Naive thymus-derived CD8-positive, alpha-beta T cell (primary cell): ENCODE results near the gene TBX6. TPM values are rescaled to one million over a fixed set of nuclear protein-coding genes. Genes with fewer than 3 reads are reported as not detected.
"Not testable (repeated sequence)": the region's sequence is repeated elsewhere in the genome, so short reads cannot be mapped to it uniquely, and the experiment has no call there.

Source experiments
- ATAC-seq, 2 donors: fragments of 150-1000 bp; cut with Tn5 transposase in 1 of 2; sonication (Bioruptor Pico), chemical (Tn5 transposase) in 1 of 2; 1 replicate in 1 of 2; 2 replicates in 1 of 2; pipeline ENCODE4 v1.10.0; 2021; ENCODE audit warnings: mild to moderate bottlenecking in 2 of 2, moderate library complexity in 2 of 2
- POLR2A ChIA-PET: fragments of 350-600 bp; sonication (Branson Sonifier 250); formaldehyde crosslinking; loops from one replicate; lab custom pipeline; 2021; ENCODE audit warnings: antibody characterized with exemption; lab: Charles Lee
- DNase-seq, 10 donors: peaks; one replicate each; pipeline versions ENCODE4 v3.0.0 to v3.0.0-alpha.2; 2020 to 2022
- H3K27ac Mint-ChIP-seq, 10 donors: one replicate each; pipeline ENCODE4 v1.8.0; 2020 to 2022; ENCODE audit warnings: mild to moderate bottlenecking in 10 of 10, mixed read lengths in 10 of 10, moderate library complexity in 4 of 10, inconsistent platforms in 1 of 10
- H3K27me3 Mint-ChIP-seq, 5 donors: one replicate each; pipeline ENCODE4 v1.8.0; 2021 to 2022; ENCODE audit warnings: mixed read lengths in 5 of 5
- H3K36me3 Mint-ChIP-seq, 3 donors: one replicate each; pipeline ENCODE4 v1.8.0; 2020 to 2022; ENCODE audit warnings: mixed read lengths in 3 of 3, mild to moderate bottlenecking in 2 of 3, inconsistent platforms in 1 of 3
- H3K4me1 Mint-ChIP-seq, 4 donors: one replicate each; pipeline ENCODE4 v1.8.0; 2021 to 2022; ENCODE audit warnings: mixed read lengths in 4 of 4
- H3K4me3 Mint-ChIP-seq, 10 donors: one replicate each; pipeline ENCODE4 v1.8.0; 2020 to 2022; ENCODE audit warnings: mild to moderate bottlenecking in 10 of 10, mixed read lengths in 10 of 10, moderate library complexity in 6 of 10, inconsistent platforms in 1 of 10
- H3K9me3 Mint-ChIP-seq, 9 donors: one replicate each; pipeline ENCODE4 v1.8.0; 2020 to 2022; ENCODE audit warnings: mixed read lengths in 9 of 9, mild to moderate bottlenecking in 3 of 9, inconsistent platforms in 1 of 9, moderate library complexity in 1 of 9
- polyA plus RNA-seq, 3 donors: library from polyadenylated mRNA; unstranded; fragments of 300-500 nt; fragmentation: Illumina TruSeq; gene quantifications; one replicate each; pipeline ENCODE4 v1.2.3, GENCODE V29; 2021
- total RNA-seq, 8 experiments: library from RNA in 2 of 8; stranded (reverse) in 2 of 8; gene quantifications; one replicate each; pipeline ENCODE4 v1.2.3 and lab custom pipeline; 2021 to 2026

TBX6 gene
- total RNA-seq (1 to 10 TPM; 2.4 to 2.5 TPM), polyA plus RNA-seq (under 1 TPM; 0.15 to 0.25 (median 0.25) TPM), total RNA-seq (lab: John Stamatoyannopoulos, UW) (0 to 2.4 (median 0.81) reads per million in 6 experiments)

GRCh38 chr16:30091474-30092372 is at the start of gene TBX6:
TBX6 (minus strand) TSS chr16:30091924; CDS start chr16:30091193, 731 bp downstream.
- peak within 1 kb of the TSS; percentile 80 to 93 (median 91) for H3K4me3 Mint-ChIP-seq
- peaks cover 0 to 8% (median under 1%) of the 10 kb centered on the region in 9 donors for H3K9me3 Mint-ChIP-seq
- H3K4me1 Mint-ChIP-seq, result peaks cover 30 to 63% (median 57%) of the 10 kb centered on the region in 4 donors
- DNase-seq, result peak; percentile 86 to 93 (median 92)
- POLR2A ChIA-PET, result interaction anchor here (0.6 to 9.0 kb wide), 21 partner anchors 11 to 400 kb away, joined by 3 to 320 read pairs (median 6); partner anchors contain the start of genes ALDOA, CORO1A, MAPK3 and PPP4C
- peak within 1 kb of the TSS; percentile 88 to 98 (median 94) for H3K27ac Mint-ChIP-seq
- ATAC-seq, result peak; percentile 77 to 81
- no peaks in the 10 kb centered on the region for H3K27me3 Mint-ChIP-seq
- peaks cover 0 to 24% (median 10%) of the 10 kb centered on the region in 3 donors for H3K36me3 Mint-ChIP-seq

GRCh38 chr16:30139583-30140481 is 48.1 kb upstream of the TBX6 start:
- POLR2A ChIA-PET, result interaction anchor here (0.6 to 4.5 kb wide), 12 partner anchors 16 to 274 kb away, joined by 3 to 26 read pairs (median 5); partner anchors contain the start of genes ALDOA, CD2BP2, CORO1A and MAPK3
- Mint-ChIP-seq H3K36me3 (no peaks in the 10 kb centered on the region), H3K27ac (peak overlapping the region; percentile 7 to 93 (median 74)), H3K4me1 (peaks cover 10 to 29% (median 24%) of the 10 kb centered on the region in 4 donors), H3K27me3 (no peaks in the 10 kb centered on the region), H3K9me3 (no peaks in the 10 kb centered on the region), H3K4me3 (peak overlapping the region in 9 of 10 donors; percentile 8 to 69 (median 45))
- DNase-seq, result no peak
- ATAC-seq, result peak; percentile 42 to 67

- POLR2A ChIA-PET, result interaction anchor here (0.6 to 4.5 kb wide), 5 partner anchors 14 to 271 kb away, joined by 3 to 26 read pairs (median 5); partner anchors contain the start of genes CORO1A and MAPK3
- peaks cover 0 to under 1% (median 0%) of the 10 kb centered on the region in 9 donors for H3K9me3 Mint-ChIP-seq
- H3K27me3 Mint-ChIP-seq, result no peaks in the 10 kb centered on the region
- DNase-seq (no peak), ATAC-seq (no peak)
- H3K36me3 Mint-ChIP-seq, result no peaks in the 10 kb centered on the region
- no peak overlapping the region for H3K27ac Mint-ChIP-seq
- no peak overlapping the region for H3K4me3 Mint-ChIP-seq
- H3K4me1 Mint-ChIP-seq, result peaks cover 6 to 23% (median 17%) of the 10 kb centered on the region in 4 donors
These were observed 46.2 kb upstream of the TBX6 start for GRCh38 chr16:30137897-30138296.

GRCh38 chr16:30136971-30137605 is 45.4 kb upstream of the TBX6 start:
- peak overlapping the region in 1 of 10 donors; percentile 0 for H3K27ac Mint-ChIP-seq
- POLR2A ChIA-PET, result interaction anchor here (0.5 to 4.5 kb wide), 6 partner anchors 14 to 383 kb away, joined by 3 to 26 read pairs (median 5); partner anchors contain the start of genes CORO1A and MAPK3
- H3K36me3 Mint-ChIP-seq, result no peaks in the 10 kb centered on the region

GRCh38 chr16:30132591-30132990 is 40.9 kb upstream of the TBX6 start:
- H3K4me3 Mint-ChIP-seq, result no peak overlapping the region
- no peak for DNase-seq
- H3K27ac Mint-ChIP-seq, result no peak overlapping the region
- POLR2A ChIA-PET, result no interaction called here
- peaks cover 0 to 10% (median 4%) of the 10 kb centered on the region in 4 donors for H3K4me1 Mint-ChIP-seq
- no peaks in the 10 kb centered on the region for H3K36me3 Mint-ChIP-seq
- ATAC-seq, result no peak
- H3K9me3 Mint-ChIP-seq, result peaks cover 0 to 8% (median 0%) of the 10 kb centered on the region in 9 donors
- H3K27me3 Mint-ChIP-seq, result no peaks in the 10 kb centered on the region

More at GRCh38 chr16:30136971-30137605, 45.4 kb upstream of the TBX6 start:
- Mint-ChIP-seq H3K9me3 (peaks cover 0 to 2% (median 0%) of the 10 kb centered on the region in 9 donors), H3K27me3 (no peaks in the 10 kb centered on the region), H3K4me3 (no peak overlapping the region), H3K4me1 (peaks cover 6 to 19% (median 15%) of the 10 kb centered on the region in 4 donors)
- DNase-seq, result no peak
- no peak for ATAC-seq

GRCh38 chr16:30131869-30132475 is 40.2 kb upstream of the TBX6 start:
- no peak for DNase-seq
- Mint-ChIP-seq H3K4me3 (peak overlapping the region in 1 of 10 donors; percentile 10), H3K4me1 (peaks cover 0 to 9% (median 3%) of the 10 kb centered on the region in 4 donors), H3K27me3 (no peaks in the 10 kb centered on the region), H3K9me3 (peaks cover 0 to 8% (median 0%) of the 10 kb centered on the region in 9 donors), H3K27ac (peak overlapping the region in 3 of 10 donors; percentile 29 to 75 (median 46)), H3K36me3 (no peaks in the 10 kb centered on the region)
- ATAC-seq, result no peak
- POLR2A ChIA-PET, result interaction anchor here (1.0 to 4.2 kb wide), 2 partner anchors 9 to 54 kb away, joined by 3 to 22 read pairs; partner anchors contain the start of gene MAPK3

- POLR2A ChIA-PET, result interaction anchor here (2.1 to 4.2 kb wide), 2 partner anchors 56 to 58 kb away, joined by 8 to 22 read pairs; partner anchors contain the start of gene CORO1A
- ATAC-seq (no peak), DNase-seq (no peak)
- peaks cover 0 to 11% (median 4%) of the 10 kb centered on the region in 4 donors for H3K4me1 Mint-ChIP-seq
- no peak overlapping the region for H3K4me3 Mint-ChIP-seq
- H3K9me3 Mint-ChIP-seq, result peaks cover 0 to 8% (median 0%) of the 10 kb centered on the region in 9 donors
- no peaks in the 10 kb centered on the region for H3K27me3 Mint-ChIP-seq
- no peak overlapping the region for H3K27ac Mint-ChIP-seq
- H3K36me3 Mint-ChIP-seq, result no peaks in the 10 kb centered on the region
These were observed 36.3 kb upstream of the TBX6 start for GRCh38 chr16:30127993-30128392.

GRCh38 chr16:30125690-30126089 is 34.0 kb upstream of the TBX6 start:
- H3K9me3 Mint-ChIP-seq, H3K36me3 Mint-ChIP-seq, DNase-seq, H3K27me3 Mint-ChIP-seq, ATAC-seq: not testable (repeated sequence)
- POLR2A ChIA-PET, result interaction anchor here (0.6 to 1.3 kb wide), 2 partner anchors 51 to 60 kb away, joined by 3 to 5 read pairs; partner anchors contain the start of gene ALDOA
- H3K4me1 Mint-ChIP-seq, result peaks cover 1 to 20% (median 18%) of the 10 kb centered on the region in 4 donors
- H3K4me3 Mint-ChIP-seq, result peak overlapping the region in 1 of 10 donors; percentile 14
- peak overlapping the region in 1 of 10 donors; percentile 57 for H3K27ac Mint-ChIP-seq

GRCh38 chr16:30124985-30125379 is 33.3 kb upstream of the TBX6 start:
- Mint-ChIP-seq H3K27me3 (no peaks in the 10 kb centered on the region), H3K27ac (no peak overlapping the region), H3K36me3 (no peaks in the 10 kb centered on the region), H3K4me1 (peaks cover 5 to 24% (median 24%) of the 10 kb centered on the region in 4 donors), H3K4me3 (peak overlapping the region in 1 of 10 donors; percentile 38), H3K9me3 (no peaks in the 10 kb centered on the region)
- POLR2A ChIA-PET, result interaction anchor here (0.6 to 2.5 kb wide), 3 partner anchors 12 to 60 kb away, joined by 5 to 42 read pairs (median 8); partner anchors contain the start of genes CORO1A and GDPD3
- ATAC-seq, result no peak
- no peak for DNase-seq

GRCh38 chr16:30122604-30123160 is 31.0 kb upstream of the TBX6 start:
- Mint-ChIP-seq H3K27me3 (no peaks in the 10 kb centered on the region), H3K9me3 (no peaks in the 10 kb centered on the region), H3K36me3 (peaks cover 0 to 12% (median 0%) of the 10 kb centered on the region in 3 donors), H3K4me3 (peak overlapping the region; percentile 80 to 92 (median 86)), H3K27ac (peak overlapping the region; percentile 73 to 96 (median 83)), H3K4me1 (peaks cover 12 to 33% (median 32%) of the 10 kb centered on the region in 4 donors)
- POLR2A ChIA-PET, result interaction anchor here (0.9 to 5.5 kb wide), 11 partner anchors 9 to 264 kb away, joined by 3 to 52 read pairs (median 8); partner anchors contain the start of genes ALDOA, CORO1A, GDPD3 and TBX6
- ATAC-seq, result peak; percentile 41
- DNase-seq, result peak in 4 of 10 donors; percentile 14 to 20 (median 17)
